DOHH2 (cell line): Measurements from ENCODE around the gene VILL.
"Not testable (repeated sequence)": the region's sequence is repeated elsewhere in the genome, so short reads cannot be mapped to it uniquely, and the experiment has no call there.

Experiments used
- H3F3A ChIP-seq: fragments of 200-600 bp; sonication (generic), shearing (Covaris generic); 2 replicates; pipeline ENCODE4 v1.6.0; 2016; ENCODE audit warnings: antibody characterized with exemption, mild to moderate bottlenecking; ENCODE audit not compliant: control insufficient read depth, insufficient read depth
- H3K27ac ChIP-seq: fragments of 200-600 bp; sonication (generic); 2 replicates; pipeline ENCODE4 v1.5.1; 2014; ENCODE audit warnings: low read depth, mild to moderate bottlenecking, low read length, moderate library complexity
- H3K27me3 ChIP-seq: fragments of 200-600 bp; sonication (generic); 2 replicates; pipeline ENCODE4 v1.6.1; 2014; ENCODE audit warnings: mild to moderate bottlenecking, low read length, mixed read lengths; ENCODE audit not compliant: control insufficient read depth
- H3K36me3 ChIP-seq: fragments of 200-600 bp; sonication (generic); 2 replicates; pipeline ENCODE4 v1.6.1; 2014; ENCODE audit warnings: mild to moderate bottlenecking, low read length, moderate library complexity, mixed read lengths; ENCODE audit not compliant: control insufficient read depth
- H3K4me1 ChIP-seq: fragments of 200-600 bp; sonication (generic); 2 replicates; pipeline ENCODE4 v1.6.1; 2014; ENCODE audit warnings: mild to moderate bottlenecking, low read length, mixed read lengths; ENCODE audit not compliant: control insufficient read depth
- H3K4me2 ChIP-seq: fragments of 200-600 bp; sonication (generic); 2 replicates; pipeline ENCODE4 v1.6.0; 2014; ENCODE audit warnings: mild to moderate bottlenecking, low read length, moderate library complexity
- H3K4me3 ChIP-seq: fragments of 200-600 bp; sonication (generic); 2 replicates; pipeline ENCODE4 v1.5.1; 2014; ENCODE audit warnings: mild to moderate bottlenecking, low read length, mixed read lengths
- H3K79me2 ChIP-seq: fragments of 200-600 bp; sonication (generic); 2 replicates; pipeline ENCODE4 v1.6.1; 2014; ENCODE audit warnings: mild to moderate bottlenecking, low read length, mixed read lengths; ENCODE audit not compliant: control insufficient read depth
- H3K9me2 ChIP-seq: fragments of 200-600 bp; sonication (generic); replicated peaks from 2 replicates; pipeline ENCODE4 v1.6.1; 2014; ENCODE audit warnings: mild to moderate bottlenecking, low read length, mixed read lengths; ENCODE audit not compliant: control insufficient read depth
- H3K9me3 ChIP-seq: fragments of 200-600 bp; sonication (generic); 2 replicates; pipeline ENCODE4 v1.6.1; 2014; ENCODE audit warnings: antibody characterized with exemption, low read length, mixed read lengths; ENCODE audit not compliant: control insufficient read depth, insufficient read depth
- H4K20me1 ChIP-seq: fragments of 200-600 bp; sonication (generic); 2 replicates; pipeline ENCODE4 v1.6.0; 2014; ENCODE audit warnings: low read depth, mild to moderate bottlenecking, antibody characterized with exemption, low read length, moderate library complexity; ENCODE audit not compliant: control insufficient read depth, insufficient read depth
- CTCF ChIP-seq: fragments of 200-600 bp; sonication (generic); IDR thresholded peaks from one replicate; pipeline ENCODE4 v1.5.1; 2014; ENCODE audit warnings: antibody characterized with exemption, mild to moderate bottlenecking, low read depth, low read length; ENCODE audit not compliant: poor library complexity, severe bottlenecking
- EZH2phosphoT487 ChIP-seq: fragments of 200-600 bp; sonication (generic); IDR thresholded peaks from 2 replicates; pipeline ENCODE4 v1.6.1; 2017; ENCODE audit warnings: borderline replicate concordance, mild to moderate bottlenecking, antibody characterized with exemption, low read length, moderate library complexity, mixed read lengths

The VILL gene

DNA sequence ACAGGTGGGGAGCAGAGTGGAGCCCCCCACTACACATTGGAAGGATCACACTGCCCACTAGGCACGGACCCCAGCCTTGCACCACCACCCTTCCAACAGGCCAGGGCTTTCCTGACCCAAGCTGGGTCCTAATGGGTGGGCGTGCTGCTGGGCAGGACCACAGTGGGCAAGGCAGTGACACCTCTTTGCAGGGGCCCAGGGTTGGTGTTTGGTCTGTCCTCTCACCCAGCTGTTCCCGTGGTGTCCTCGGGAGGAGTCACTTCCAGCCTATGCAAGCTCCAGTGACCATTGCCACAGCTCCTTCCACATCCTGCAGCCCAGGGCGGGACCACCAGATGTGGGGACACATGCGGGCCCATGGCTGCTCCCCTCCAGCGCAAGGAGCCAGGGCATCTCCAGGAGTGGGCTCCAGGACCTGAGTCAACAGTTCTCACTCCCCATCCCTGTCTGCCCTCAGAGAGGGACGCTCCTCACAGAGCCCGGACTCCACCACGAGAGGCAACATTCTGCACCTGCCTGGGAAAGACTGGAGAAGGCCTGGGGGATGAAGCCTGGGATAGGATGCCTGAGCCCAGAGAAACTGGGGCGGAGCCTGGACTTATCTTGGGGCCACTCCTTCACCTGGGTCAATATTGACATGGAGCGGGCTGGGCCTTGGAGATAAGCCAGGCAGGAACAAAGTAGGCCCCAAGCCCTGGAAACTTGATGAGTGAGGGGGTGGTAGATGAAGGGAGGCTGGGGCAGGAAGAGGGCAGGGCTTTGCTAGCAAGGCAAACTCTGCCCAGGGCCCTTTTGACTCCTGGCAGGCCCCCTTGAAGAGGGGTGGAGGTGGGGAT lies 3.9 kb upstream of the VILL start:
- Histone ChIP-seq H3K36me3 (no peaks in the 10 kb centered on the region), H3K27me3 (peaks cover 5% of the 10 kb centered on the region; the same call in 1 of the 2 replicates), H3K4me1 (no peaks in the 10 kb centered on the region), H3K4me3 (no peak overlapping the region), H4K20me1 (no peaks in the 10 kb centered on the region), H3K9me3 (no peaks in the 10 kb centered on the region), H3K27ac (no peak overlapping the region), H3K79me2 (no peaks in the 10 kb centered on the region), H3K4me2 (no peak overlapping the region), H3F3A (no peaks in the 10 kb centered on the region), H3K9me2 (no peaks in the 10 kb centered on the region)
- TF ChIP-seq EZH2phosphoT487 = no peak
- TF ChIP-seq CTCF = no peak

GRCh38 chr3:37987315-37987697 lies 3.3 kb upstream of the VILL start:
- Histone ChIP-seq H3K4me3 (no peak overlapping the region), H3K27ac (no peak overlapping the region), H3K9me3 (no peaks in the 10 kb centered on the region), H3F3A (no peaks in the 10 kb centered on the region), H3K27me3 (peaks cover under 1% of the 10 kb centered on the region; the same call in 1 of the 2 replicates), H4K20me1 (no peaks in the 10 kb centered on the region), H3K79me2 (no peaks in the 10 kb centered on the region), H3K36me3 (no peaks in the 10 kb centered on the region), H3K4me1 (no peaks in the 10 kb centered on the region), H3K9me2 (no peaks in the 10 kb centered on the region), H3K4me2 (no peak overlapping the region)
- no peak for TF ChIP-seq CTCF
- no peak for TF ChIP-seq EZH2phosphoT487

DNA sequence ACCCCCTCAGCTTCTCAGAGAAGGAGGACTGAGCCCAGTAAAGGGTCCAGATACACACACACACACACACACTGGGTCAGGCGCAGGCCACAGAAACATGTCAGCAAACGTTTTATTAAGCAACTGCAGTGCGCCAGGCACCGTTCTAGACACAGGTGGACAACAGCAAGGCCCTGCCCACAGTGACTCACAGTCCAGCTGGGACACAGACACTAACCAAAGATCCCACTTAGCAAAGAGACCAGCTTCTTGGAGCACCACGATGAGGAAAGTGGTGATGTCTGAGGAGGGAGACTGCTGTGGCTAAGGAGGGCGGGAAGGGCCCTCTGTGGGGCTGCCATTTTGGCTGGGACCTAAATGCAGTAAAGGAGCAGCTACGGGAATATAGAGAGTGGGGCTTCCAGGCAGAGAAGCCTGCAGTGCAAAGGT lies 2.8 kb upstream of the VILL start:
- no peaks in the 10 kb centered on the region for H3F3A ChIP-seq
- H3K4me1 ChIP-seq = no peaks in the 10 kb centered on the region
- H3K4me3 ChIP-seq = no peak overlapping the region
- no peaks in the 10 kb centered on the region for H3K79me2 ChIP-seq
- H3K9me2 ChIP-seq = no peaks in the 10 kb centered on the region
- TF ChIP-seq EZH2phosphoT487 = no peak
- TF ChIP-seq CTCF = no peak
- no peaks in the 10 kb centered on the region for H3K9me3 ChIP-seq
- H3K27me3 ChIP-seq = no peaks in the 10 kb centered on the region; the same call in 1 of the 2 replicates
- no peaks in the 10 kb centered on the region for H3K36me3 ChIP-seq
- no peak overlapping the region for H3K27ac ChIP-seq
- H4K20me1 ChIP-seq = no peaks in the 10 kb centered on the region
- no peak overlapping the region for H3K4me2 ChIP-seq

DNA sequence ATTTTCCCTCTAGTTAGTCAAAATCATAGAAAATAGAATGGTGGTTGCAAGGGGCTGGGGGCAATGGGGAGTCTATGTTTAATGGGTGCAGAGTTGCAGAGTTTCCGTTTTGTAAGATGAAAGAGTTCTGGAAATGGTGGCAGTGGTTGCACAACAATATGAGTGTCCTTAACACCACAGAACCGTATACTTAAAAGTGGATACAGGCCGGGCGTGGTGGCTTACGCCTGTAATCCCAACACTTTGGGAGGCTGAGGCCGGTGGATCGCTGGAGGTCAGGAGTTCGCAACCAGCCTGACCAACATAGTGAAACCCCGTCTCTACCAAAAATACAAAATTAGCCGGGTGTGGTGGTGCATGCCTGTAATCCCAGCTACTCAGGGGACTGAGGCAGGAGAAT lies 2.2 kb upstream of the VILL start:
- H3K9me2 ChIP-seq, H3K36me3 ChIP-seq, H3K27ac ChIP-seq, H3K27me3 ChIP-seq, H3F3A ChIP-seq, H3K4me3 ChIP-seq, H3K79me2 ChIP-seq, H3K4me2 ChIP-seq, H4K20me1 ChIP-seq, H3K9me3 ChIP-seq, H3K4me1 ChIP-seq: not testable (repeated sequence)
